Activated naive CD8-positive, alpha-beta T cell treated with anti-CD3 and anti-CD28 coated beads for 36 hours (primary cell): ENCODE measurements around the gene GAD2. TPM values are rescaled to one million over a fixed set of nuclear protein-coding genes. Genes with fewer than 3 reads are reported as not detected.
"Not testable (repeated sequence)": the region's sequence is repeated elsewhere in the genome, so short reads cannot be mapped to it uniquely, and the experiment has no call there.

ENCODE experiments used
- DNase-seq: peaks from one replicate; pipeline ENCODE4 v3.0.0; 2021
- H3K27ac Mint-ChIP-seq: one replicate; pipeline ENCODE4 v1.8.0; 2022; ENCODE audit warnings: mild to moderate bottlenecking, moderate library complexity, mixed read lengths
- H3K27me3 Mint-ChIP-seq: one replicate; pipeline ENCODE4 v1.8.0; 2022; ENCODE audit warnings: mild to moderate bottlenecking, mixed read lengths
- H3K36me3 Mint-ChIP-seq: one replicate; pipeline ENCODE4 v1.8.0; 2021; ENCODE audit warnings: mild to moderate bottlenecking, mixed read lengths
- H3K4me1 Mint-ChIP-seq: one replicate; pipeline ENCODE4 v1.8.0; 2021; ENCODE audit warnings: mixed read lengths
- H3K4me3 Mint-ChIP-seq: one replicate; pipeline ENCODE4 v1.8.0; 2022; ENCODE audit warnings: mild to moderate bottlenecking, moderate library complexity, mixed read lengths
- H3K9me3 Mint-ChIP-seq: one replicate; pipeline ENCODE4 v1.8.0; 2022; ENCODE audit warnings: mixed read lengths
- total RNA-seq, 2 experiments: library from RNA; stranded (reverse); gene quantifications; one replicate each; pipeline ENCODE4 v1.2.3, GENCODE V29; 2021

The GAD2 gene
- total RNA-seq, 2 experiments from 2014 or later, result not detected

- Mint-ChIP-seq H3K27me3 (peaks cover 3% of the 10 kb centered on the region), H3K4me3 (no peak overlapping the region), H3K9me3 (peaks cover 3% of the 10 kb centered on the region), H3K4me1 (peaks cover 2% of the 10 kb centered on the region), H3K27ac (no peak overlapping the region), H3K36me3 (peaks cover 2% of the 10 kb centered on the region)
- DNase-seq, result no peak
Measured at GRCh38 chr10:26323219-26323618, 106.6 kb downstream of the GAD2 start.

GRCh38 chr10:26326851-26327250 is 110.3 kb downstream of the GAD2 start:
- Mint-ChIP-seq H3K4me1 (peaks cover 2% of the 10 kb centered on the region), H3K4me3 (no peak overlapping the region), H3K36me3 (peaks cover 2% of the 10 kb centered on the region), H3K9me3 (peaks cover 3% of the 10 kb centered on the region), H3K27me3 (peaks cover 3% of the 10 kb centered on the region), H3K27ac (no peak overlapping the region)
- no peak for DNase-seq

GRCh38 chr10:26327811-26328210 is 111.2 kb downstream of the GAD2 start:
- H3K27me3 Mint-ChIP-seq, result peaks cover 3% of the 10 kb centered on the region
- H3K36me3 Mint-ChIP-seq, result peaks cover 2% of the 10 kb centered on the region
- H3K4me3 Mint-ChIP-seq, result no peak overlapping the region
- H3K9me3 Mint-ChIP-seq, result peaks cover 3% of the 10 kb centered on the region
- no peak for DNase-seq
- H3K27ac Mint-ChIP-seq, result no peak overlapping the region
- H3K4me1 Mint-ChIP-seq, result peaks cover 2% of the 10 kb centered on the region

DNA sequence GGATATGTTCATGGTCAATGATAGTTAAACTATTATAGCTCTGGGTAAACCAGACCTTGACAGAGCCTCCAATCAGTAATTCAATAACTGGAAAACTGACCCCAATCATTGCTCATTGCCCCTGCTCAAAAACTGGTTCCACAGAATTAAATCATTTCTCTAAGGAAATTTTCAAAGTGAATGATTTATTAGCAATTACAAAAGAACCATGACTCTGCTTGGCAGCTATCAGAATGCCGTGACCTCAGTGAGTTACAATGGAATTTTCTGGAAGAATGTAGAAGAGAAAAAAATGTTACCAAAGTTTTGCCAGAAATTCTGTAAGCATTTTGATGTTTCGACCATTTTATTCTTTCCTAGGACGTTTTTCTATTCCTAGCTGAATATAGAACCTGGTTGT is 114.8 kb downstream of the GAD2 start:
- Mint-ChIP-seq H3K27me3 (peaks cover 3% of the 10 kb centered on the region), H3K36me3 (peaks cover 3% of the 10 kb centered on the region), H3K4me1 (peaks cover 11% of the 10 kb centered on the region), H3K4me3 (no peak overlapping the region), H3K9me3 (peaks cover 6% of the 10 kb centered on the region), H3K27ac (no peak overlapping the region)
- no peak for DNase-seq

- Mint-ChIP-seq H3K4me1 (peaks cover 13% of the 10 kb centered on the region), H3K36me3 (peaks cover 3% of the 10 kb centered on the region), H3K27me3 (no peaks in the 10 kb centered on the region), H3K27ac (no peak overlapping the region), H3K9me3 (peaks cover 6% of the 10 kb centered on the region), H3K4me3 (no peak overlapping the region)
- DNase-seq, result no peak
Measured at GRCh38 chr10:26334232-26334931, 117.8 kb downstream of the GAD2 start.

DNA sequence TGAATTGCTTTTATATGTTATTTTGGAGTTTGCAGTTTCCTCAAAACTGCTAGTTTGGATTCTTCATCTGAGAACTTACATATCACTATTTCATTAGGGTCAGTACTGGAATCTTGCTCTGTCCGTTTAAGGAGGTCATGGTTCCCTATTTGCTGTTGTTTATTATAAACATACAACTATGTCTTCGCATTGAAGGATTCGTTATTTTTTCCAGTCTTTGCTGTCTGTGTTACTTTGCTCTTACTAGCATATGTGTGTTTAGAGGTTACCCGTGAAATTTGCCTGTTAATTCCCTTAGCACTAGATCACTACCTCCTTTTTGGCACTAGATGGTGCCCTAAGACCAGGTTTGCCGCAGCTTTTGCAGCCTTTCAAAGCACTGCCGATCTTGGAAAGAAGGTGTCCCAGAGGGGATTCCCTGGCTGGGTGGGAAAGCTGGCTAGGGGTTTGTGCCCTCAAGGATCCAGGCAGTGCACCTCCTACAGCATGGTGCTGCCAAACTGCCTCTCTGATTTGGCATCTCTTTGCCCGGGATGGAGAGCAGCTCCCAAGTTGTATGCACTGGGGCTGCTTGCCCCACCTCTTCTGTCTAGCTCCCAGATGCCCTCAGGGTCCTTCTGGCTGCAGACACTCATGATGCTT is 118.5 kb downstream of the GAD2 start:
- Mint-ChIP-seq H3K27ac (peak overlapping the region; percentile 78), H3K36me3 (peaks cover 3% of the 10 kb centered on the region), H3K9me3 (peaks cover 6% of the 10 kb centered on the region), H3K4me1 (peaks cover 13% of the 10 kb centered on the region), H3K27me3 (no peaks in the 10 kb centered on the region), H3K4me3 (peak overlapping the region; percentile 71)
- peak; percentile 53 for DNase-seq

DNA sequence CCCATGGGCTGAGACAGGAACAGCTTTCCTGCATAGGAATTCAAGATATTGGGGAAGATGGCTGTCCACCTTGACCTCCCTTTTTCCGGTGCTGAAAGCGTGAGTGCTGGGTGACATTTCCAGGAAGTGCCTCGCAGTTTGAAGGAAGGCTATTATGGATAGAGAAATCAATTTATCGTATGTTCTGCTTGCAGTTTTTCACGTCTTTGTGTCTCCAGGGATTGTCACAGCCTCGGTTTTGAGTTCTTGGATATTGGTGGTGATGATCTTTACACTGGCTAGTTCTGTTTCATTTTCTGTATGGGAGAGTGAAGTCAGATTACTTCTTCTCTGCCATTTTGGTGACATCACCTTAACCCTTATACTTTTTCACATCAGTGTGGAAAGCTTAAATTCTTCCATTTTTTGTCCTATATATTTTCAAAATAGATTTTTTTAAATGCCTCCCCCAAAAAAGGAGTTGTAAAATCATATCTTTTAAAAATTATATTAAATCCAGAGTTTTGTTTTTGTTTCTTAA is 119.1 kb downstream of the GAD2 start:
- Mint-ChIP-seq H3K36me3 (peaks cover 3% of the 10 kb centered on the region), H3K4me1 (peaks cover 13% of the 10 kb centered on the region)
- DNase-seq, result no peak

GRCh38 chr10:26336979-26337378 is 120.4 kb downstream of the GAD2 start:
- Mint-ChIP-seq H3K4me1 (peaks cover 18% of the 10 kb centered on the region), H3K36me3 (peaks cover 3% of the 10 kb centered on the region), H3K27ac (no peak overlapping the region), H3K27me3 (peaks cover 3% of the 10 kb centered on the region), H3K9me3 (peaks cover 6% of the 10 kb centered on the region), H3K4me3 (no peak overlapping the region)
- no peak for DNase-seq

More for the DNA sequence above, 119.1 kb downstream of the GAD2 start:
- Mint-ChIP-seq H3K4me3 (peak overlapping the region; percentile 71), H3K27ac (peak overlapping the region; percentile 78), H3K27me3 (no peaks in the 10 kb centered on the region), H3K9me3 (peaks cover 6% of the 10 kb centered on the region)

DNA sequence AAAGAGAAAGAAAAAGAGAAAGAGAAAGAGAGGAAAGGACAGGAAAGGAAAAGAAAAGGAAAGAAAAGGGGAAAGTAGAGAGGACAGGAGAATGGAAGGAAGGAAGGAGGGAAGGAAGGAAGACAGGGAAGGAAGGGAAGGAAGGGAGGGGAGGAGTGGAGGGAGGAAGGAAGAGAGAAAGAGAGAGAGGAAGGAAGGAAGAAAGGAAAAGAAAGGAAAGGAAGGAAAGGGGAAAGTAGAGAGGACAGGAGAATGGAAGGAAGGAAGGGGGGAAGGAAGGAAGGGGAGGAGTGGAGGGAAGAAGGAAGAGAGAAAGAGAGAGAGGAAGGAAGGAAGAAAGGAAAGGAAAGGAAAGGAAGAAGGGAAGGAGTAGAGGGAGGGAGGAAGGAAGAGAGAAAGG is 125.1 kb downstream of the GAD2 start:
- Mint-ChIP-seq H3K9me3 (no peaks in the 10 kb centered on the region), H3K4me1 (peaks cover 7% of the 10 kb centered on the region), H3K27me3 (peaks cover 3% of the 10 kb centered on the region), H3K36me3 (no peaks in the 10 kb centered on the region), H3K27ac (peak overlapping the region; percentile 19), H3K4me3 (peak overlapping the region; percentile 38)
- DNase-seq, result no peak

DNA sequence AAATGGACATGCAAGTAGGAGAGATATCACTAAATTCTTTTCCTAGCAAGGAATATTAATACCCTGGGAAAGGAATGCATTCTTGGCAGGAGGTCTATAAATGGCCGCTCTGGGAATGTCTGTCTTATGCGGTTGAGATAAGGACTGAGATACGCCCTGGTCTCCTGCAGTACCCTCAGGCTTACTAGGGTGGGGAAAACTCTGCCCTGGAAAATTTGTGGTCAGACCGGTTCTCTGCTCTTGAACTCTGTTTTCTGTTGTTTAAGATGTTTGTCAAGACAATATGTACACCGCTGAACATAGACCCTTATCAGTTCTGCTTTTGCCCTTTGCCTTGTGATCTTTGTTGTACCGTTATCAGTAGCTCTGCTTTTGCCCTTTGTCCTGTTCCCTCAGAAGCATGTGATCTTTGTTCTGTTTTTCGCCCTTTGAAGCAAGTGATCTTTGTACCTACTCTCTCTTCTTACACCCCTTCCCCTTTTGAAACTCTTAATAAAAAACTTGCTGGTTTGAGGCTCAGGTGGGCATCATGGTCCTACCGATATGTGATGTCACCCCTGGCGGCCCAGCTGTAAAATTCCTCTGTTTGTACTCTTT is 132.3 kb downstream of the GAD2 start:
- not testable (repeated sequence) for H3K4me1 Mint-ChIP-seq, H3K9me3 Mint-ChIP-seq, H3K36me3 Mint-ChIP-seq, DNase-seq, H3K27ac Mint-ChIP-seq, H3K27me3 Mint-ChIP-seq, H3K4me3 Mint-ChIP-seq

Other genes with a start within 250 kb of the GAD2 start
- 10 to 100 TPM; 66.3 to 68.0 TPM for gene APBB1IP, start 221.6 kb downstream of the GAD2 start, total RNA-seq